CD8-positive, alpha-beta memory T cell (primary cell): ENCODE data around the gene ADGRA3. TPM values are rescaled to one million over a fixed set of nuclear protein-coding genes. Genes with fewer than 3 reads are reported as not detected.
A peak's percentile ranks its signal among the peaks of the same experiment; 100 is the strongest.

ENCODE experiments used
- CTCF ChIA-PET: fragments of 350-600 bp; sonication (Branson Sonifier 250); formaldehyde crosslinking; loops from one replicate; lab custom pipeline; 2021; ENCODE audit warnings: antibody characterized with exemption; lab: Charles Lee
- POLR2A ChIA-PET: fragments of 350-600 bp; sonication (Branson Sonifier 250); formaldehyde crosslinking; loops from one replicate; lab custom pipeline; 2021; ENCODE audit warnings: antibody characterized with exemption; lab: Charles Lee
- DNase-seq, 5 donors: peaks; one replicate each; pipeline versions ENCODE4 v3.0.0 to v3.0.0-alpha.2; 2020 to 2022; ENCODE audit warnings: mixed read lengths in 1 of 5
- H3K27ac ChIP-seq: one replicate; pipeline ENCODE4 v1.7.0; 2013; ENCODE audit warnings: low read depth, mild to moderate bottlenecking, low read length, moderate library complexity
- H3K27me3 ChIP-seq: 2 replicates; pipeline ENCODE4 v1.7.0; 2013; ENCODE audit warnings: low read length, mild to moderate bottlenecking; ENCODE audit not compliant: insufficient read depth, poor library complexity, severe bottlenecking
- H3K36me3 ChIP-seq: 2 replicates; pipeline ENCODE4 v1.7.0; 2013; ENCODE audit warnings: mild to moderate bottlenecking, low read length, moderate library complexity; ENCODE audit not compliant: insufficient read depth
- H3K4me1 ChIP-seq: 2 replicates; pipeline ENCODE4 v1.7.0; 2013; ENCODE audit warnings: mild to moderate bottlenecking, low read length, moderate library complexity; ENCODE audit not compliant: insufficient read depth
- H3K4me3 ChIP-seq: 2 replicates; pipeline ENCODE4 v1.7.0; 2013; ENCODE audit warnings: mild to moderate bottlenecking, low read length
- H3K9me3 ChIP-seq: 2 replicates; pipeline ENCODE4 v1.7.0; 2013; ENCODE audit warnings: mild to moderate bottlenecking, low read length
- H3K27ac Mint-ChIP-seq, 8 donors: one replicate each; pipeline ENCODE4 v1.8.0; 2020 to 2021; ENCODE audit warnings: mixed read lengths in 8 of 8, mild to moderate bottlenecking in 6 of 8, inconsistent platforms in 3 of 8, moderate library complexity in 3 of 8
- H3K27me3 Mint-ChIP-seq, 2 donors: one replicate each; pipeline ENCODE4 v1.8.0; 2020 to 2021; ENCODE audit warnings: mixed read lengths in 2 of 2, mild to moderate bottlenecking in 1 of 2, moderate library complexity in 1 of 2
- H3K36me3 Mint-ChIP-seq, 3 donors: one replicate each; pipeline ENCODE4 v1.8.0; 2020 to 2021; ENCODE audit warnings: mixed read lengths in 3 of 3, inconsistent platforms in 1 of 3, mild to moderate bottlenecking in 1 of 3
- H3K4me1 Mint-ChIP-seq, 3 donors: one replicate each; pipeline ENCODE4 v1.8.0; 2020 to 2021; ENCODE audit warnings: mixed read lengths in 3 of 3, inconsistent platforms in 1 of 3, mild to moderate bottlenecking in 1 of 3
- H3K4me3 Mint-ChIP-seq, 7 donors: one replicate each; pipeline ENCODE4 v1.8.0; 2020 to 2021; ENCODE audit warnings: mixed read lengths in 7 of 7, mild to moderate bottlenecking in 6 of 7, moderate library complexity in 4 of 7, inconsistent platforms in 2 of 7
- H3K9me3 Mint-ChIP-seq, 5 donors: one replicate each; pipeline ENCODE4 v1.8.0; 2020 to 2022; ENCODE audit warnings: mixed read lengths in 5 of 5, mild to moderate bottlenecking in 3 of 5, moderate library complexity in 2 of 5, inconsistent platforms in 1 of 5
- polyA plus RNA-seq: library from polyadenylated mRNA; unstranded; fragments of 300-500 nt; fragmentation: Illumina TruSeq; gene quantifications from one replicate; pipeline ENCODE4 v1.2.3, GENCODE V29; 2021
- total RNA-seq, 2 experiments: library from RNA; stranded (reverse); gene quantifications; one replicate each; pipeline ENCODE4 v1.2.3, GENCODE V29; 2021

The ADGRA3 gene
- total and polyA plus RNA-seq, 3 experiments from 2014 or later = 0.32 to 2.2 (median 2.1) TPM

DNA sequence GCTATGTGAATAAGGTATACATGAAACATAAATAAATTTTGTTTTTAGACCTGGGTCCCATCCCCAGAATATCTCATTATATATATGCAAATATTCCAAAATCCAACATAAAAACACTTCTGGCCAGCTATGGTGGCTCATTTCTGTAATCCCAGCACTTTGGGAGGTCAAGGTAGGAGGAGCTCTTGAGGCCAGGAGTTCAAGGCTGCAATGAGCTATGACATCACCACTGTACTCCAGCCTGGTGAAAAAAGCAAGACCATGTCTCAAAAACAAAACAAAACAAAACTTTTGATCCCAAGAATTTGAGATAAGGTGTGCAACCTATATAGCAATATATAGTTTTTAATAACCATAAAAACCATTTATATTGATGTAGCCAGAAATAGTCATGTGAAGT, 5.4 kb upstream of the ADGRA3 start:
- no peak overlapping the region for H3K27ac ChIP-seq
- Mint-ChIP-seq H3K4me3 (no peak overlapping the region), H3K27me3 (peaks cover 7 to 16% of the 10 kb centered on the region in 2 donors), H3K36me3 (no peaks in the 10 kb centered on the region), H3K27ac (no peak overlapping the region), H3K9me3 (peaks cover 4 to 9% (median 5%) of the 10 kb centered on the region in 5 donors), H3K4me1 (peaks cover 0 to 3% (median 0%) of the 10 kb centered on the region in 3 donors)
- no peaks in the 10 kb centered on the region for H3K4me1 ChIP-seq
- H3K36me3 ChIP-seq = no peaks in the 10 kb centered on the region
- CTCF ChIA-PET = no interaction called here
- H3K27me3 ChIP-seq = no peaks in the 10 kb centered on the region
- DNase-seq = no peak
- POLR2A ChIA-PET = no interaction called here
- no peak overlapping the region for H3K4me3 ChIP-seq
- no peaks in the 10 kb centered on the region for H3K9me3 ChIP-seq

DNA sequence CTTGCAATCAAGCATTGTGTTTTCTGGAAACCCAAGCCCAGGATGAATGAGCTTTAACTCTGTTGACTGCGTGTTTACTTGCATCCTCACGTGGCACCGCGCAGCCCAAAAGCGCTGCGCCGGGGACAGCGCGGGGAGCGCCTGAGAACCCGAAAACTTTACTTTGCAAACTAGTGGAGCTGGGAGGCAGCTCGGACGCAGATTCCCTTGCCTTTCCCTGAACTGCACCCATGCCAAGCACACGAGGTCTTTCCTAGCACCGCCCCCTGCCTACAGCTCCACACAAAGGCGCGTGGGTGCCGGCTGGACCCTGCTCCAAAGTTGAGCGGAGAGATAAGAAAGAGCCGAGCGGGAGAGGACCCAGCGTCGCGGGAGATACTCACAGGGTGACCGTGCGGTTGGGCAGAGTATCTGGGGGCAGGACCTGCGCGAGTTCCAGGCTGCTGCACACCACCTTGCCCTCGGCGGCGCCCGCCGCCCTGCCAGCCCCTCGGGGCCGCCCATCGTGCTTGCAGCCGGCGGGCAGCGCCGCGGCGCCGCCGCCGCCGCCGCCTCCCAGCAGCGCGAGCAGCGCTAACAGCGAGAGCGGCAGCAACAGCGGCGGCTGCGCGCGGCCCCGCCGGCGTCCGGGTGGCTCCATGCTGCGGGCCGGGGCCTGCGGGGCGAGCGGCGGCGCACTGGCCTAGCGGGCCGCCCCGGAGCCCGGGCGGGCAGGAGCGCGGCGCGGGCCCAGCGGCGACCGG, 550 bp downstream of the ADGRA3 start:
- Histone ChIP-seq H3K4me1 (peaks cover 3% of the 10 kb centered on the region), H3K9me3 (no peaks in the 10 kb centered on the region), H3K27me3 (no peaks in the 10 kb centered on the region), H3K36me3 (no peaks in the 10 kb centered on the region), H3K4me3 (peak overlapping the region; percentile 60), H3K27ac (no peak overlapping the region)
- Mint-ChIP-seq H3K4me3 (peak overlapping the region; percentile 41 to 82 (median 59)), H3K36me3 (no peaks in the 10 kb centered on the region), H3K27ac (peak overlapping the region in 2 of 8 donors; percentile 6 to 38), H3K9me3 (peaks cover 0 to 24% (median 8%) of the 10 kb centered on the region in 5 donors), H3K27me3 (peaks cover 16 to 32% of the 10 kb centered on the region in 2 donors), H3K4me1 (peaks cover 0 to 6% (median 0%) of the 10 kb centered on the region in 3 donors)
- ChIA-PET POLR2A (no interaction called here), CTCF (no interaction called here)
- DNase-seq = peak in 1 of 5 donors; percentile 23

DNA sequence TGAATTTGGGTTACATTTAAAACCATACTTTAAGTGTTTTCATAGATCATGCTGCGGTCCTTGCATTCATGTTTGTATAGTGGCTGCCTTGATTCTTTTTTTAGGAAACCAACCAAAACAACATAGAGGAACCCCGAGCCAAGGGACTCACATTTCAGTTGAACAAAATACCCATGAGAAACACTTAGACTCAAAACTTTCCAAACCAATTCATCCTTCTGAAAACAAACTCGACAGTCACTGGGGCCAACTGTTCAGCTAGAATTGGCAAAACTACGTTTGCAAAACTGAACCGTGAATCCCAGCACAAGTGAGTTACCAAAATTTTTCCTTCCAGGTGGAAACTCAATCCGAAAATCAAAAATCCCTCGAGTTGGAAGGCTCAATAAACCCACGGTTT, 1.4 kb downstream of the ADGRA3 start:
- H3K4me3 ChIP-seq = no peak overlapping the region
- Mint-ChIP-seq H3K4me3 (peak overlapping the region in 3 of 7 donors; percentile 2 to 82 (median 17)), H3K4me1 (peaks cover 0 to 6% (median 0%) of the 10 kb centered on the region in 3 donors), H3K9me3 (peaks cover 0 to 29% (median 11%) of the 10 kb centered on the region in 5 donors), H3K27ac (no peak overlapping the region), H3K36me3 (no peaks in the 10 kb centered on the region), H3K27me3 (peaks cover 16 to 32% of the 10 kb centered on the region in 2 donors)
- no peaks in the 10 kb centered on the region for H3K27me3 ChIP-seq
- H3K27ac ChIP-seq = no peak overlapping the region
- POLR2A ChIA-PET = no interaction called here
- H3K4me1 ChIP-seq = peaks cover 3% of the 10 kb centered on the region
- CTCF ChIA-PET = no interaction called here
- no peaks in the 10 kb centered on the region for H3K36me3 ChIP-seq
- no peak for DNase-seq
- H3K9me3 ChIP-seq = no peaks in the 10 kb centered on the region

DNA sequence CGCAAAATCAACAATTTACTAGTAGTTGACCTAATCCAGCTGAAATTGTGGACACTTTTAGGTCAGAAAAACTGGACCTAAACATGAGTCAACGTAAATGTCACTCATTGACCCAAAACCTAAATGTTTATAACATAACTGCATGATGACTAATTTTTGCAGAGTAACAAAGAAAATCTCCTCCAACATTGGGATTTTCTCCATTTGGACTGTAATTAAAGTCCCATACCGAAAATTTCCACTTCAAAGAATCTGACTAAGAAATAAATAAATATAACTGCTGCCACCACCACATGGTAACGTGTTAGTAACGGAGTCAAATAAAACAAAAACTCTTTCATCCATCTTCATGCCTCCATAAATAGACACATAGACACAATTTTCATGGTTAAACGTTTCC, 1.9 kb downstream of the ADGRA3 start:
- Histone ChIP-seq H3K4me3 (no peak overlapping the region), H3K4me1 (peaks cover 3% of the 10 kb centered on the region), H3K9me3 (no peaks in the 10 kb centered on the region), H3K27ac (no peak overlapping the region), H3K36me3 (no peaks in the 10 kb centered on the region), H3K27me3 (no peaks in the 10 kb centered on the region)
- peaks cover 0 to 29% (median 11%) of the 10 kb centered on the region in 5 donors for H3K9me3 Mint-ChIP-seq
- no peaks in the 10 kb centered on the region for H3K36me3 Mint-ChIP-seq
- H3K27me3 Mint-ChIP-seq = peaks cover 16 to 32% of the 10 kb centered on the region in 2 donors
- ChIA-PET POLR2A (no interaction called here), CTCF (no interaction called here)
- no peak overlapping the region for H3K27ac Mint-ChIP-seq
- no peak for DNase-seq
- peaks cover 0 to 6% (median 0%) of the 10 kb centered on the region in 3 donors for H3K4me1 Mint-ChIP-seq
- no peak overlapping the region for H3K4me3 Mint-ChIP-seq

DNA sequence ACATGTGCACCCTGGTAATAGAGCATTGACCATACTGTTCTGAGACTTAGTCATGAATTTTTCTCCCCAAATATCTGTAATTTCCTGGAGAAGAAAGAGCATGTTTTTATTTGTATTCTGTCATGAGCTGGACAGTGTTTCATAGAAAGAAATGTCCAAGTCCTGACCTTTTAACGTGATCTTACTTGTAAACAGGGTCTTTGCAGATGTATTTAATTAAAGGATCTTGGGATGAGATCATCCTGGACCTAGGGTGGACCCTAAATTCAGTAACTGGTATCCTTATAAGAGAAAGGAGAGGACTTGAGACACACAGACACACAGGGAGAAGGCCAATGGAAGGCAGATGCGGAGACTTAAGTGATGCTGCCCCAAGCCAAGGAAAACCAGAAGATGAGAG, 3.6 kb downstream of the ADGRA3 start:
- peaks cover 3% of the 10 kb centered on the region for H3K4me1 ChIP-seq
- peaks cover 0 to 6% (median 0%) of the 10 kb centered on the region in 3 donors for H3K4me1 Mint-ChIP-seq
- no peak overlapping the region for H3K27ac Mint-ChIP-seq
- H3K9me3 ChIP-seq = no peaks in the 10 kb centered on the region
- no peaks in the 10 kb centered on the region for H3K36me3 ChIP-seq
- H3K27me3 ChIP-seq = no peaks in the 10 kb centered on the region
- H3K4me3 ChIP-seq = no peak overlapping the region
- peaks cover 0 to 28% (median 8%) of the 10 kb centered on the region in 5 donors for H3K9me3 Mint-ChIP-seq
- POLR2A ChIA-PET = no interaction called here
- peaks cover 16 to 25% of the 10 kb centered on the region in 2 donors for H3K27me3 Mint-ChIP-seq
- no peak overlapping the region for H3K27ac ChIP-seq
- CTCF ChIA-PET = no interaction called here
- H3K4me3 Mint-ChIP-seq = no peak overlapping the region
- no peaks in the 10 kb centered on the region for H3K36me3 Mint-ChIP-seq
- DNase-seq = no peak

- CTCF ChIA-PET = no interaction called here
- DNase-seq = no peak
- H3K27ac ChIP-seq = no peak overlapping the region
- no peak overlapping the region for H3K4me3 ChIP-seq
- H3K9me3 ChIP-seq = no peaks in the 10 kb centered on the region
- no peaks in the 10 kb centered on the region for H3K27me3 ChIP-seq
- peaks cover 9 to 15% of the 10 kb centered on the region in 2 donors for H3K27me3 Mint-ChIP-seq
- no peaks in the 10 kb centered on the region for H3K36me3 Mint-ChIP-seq
- peaks cover 0 to 2% (median 0%) of the 10 kb centered on the region in 3 donors for H3K4me1 Mint-ChIP-seq
- H3K4me1 ChIP-seq = peaks cover 3% of the 10 kb centered on the region
- no peak overlapping the region for H3K4me3 Mint-ChIP-seq
- H3K27ac Mint-ChIP-seq = no peak overlapping the region
- no peaks in the 10 kb centered on the region for H3K36me3 ChIP-seq
- POLR2A ChIA-PET = no interaction called here
- peaks cover 2 to 23% (median 15%) of the 10 kb centered on the region in 5 donors for H3K9me3 Mint-ChIP-seq
Measured at GRCh38 chr4:22510750-22511149, 5.1 kb downstream of the ADGRA3 start.

- no peaks in the 10 kb centered on the region for H3K36me3 ChIP-seq
- Mint-ChIP-seq H3K36me3 (no peaks in the 10 kb centered on the region), H3K4me1 (no peaks in the 10 kb centered on the region), H3K27ac (no peak overlapping the region), H3K4me3 (no peak overlapping the region), H3K27me3 (peaks cover 0 to 3% of the 10 kb centered on the region in 2 donors), H3K9me3 (peaks cover 2 to 27% (median 6%) of the 10 kb centered on the region in 5 donors)
- no peaks in the 10 kb centered on the region for H3K27me3 ChIP-seq
- H3K27ac ChIP-seq = no peak overlapping the region
- no peak for DNase-seq
- H3K9me3 ChIP-seq = no peaks in the 10 kb centered on the region
- no peaks in the 10 kb centered on the region for H3K4me1 ChIP-seq
- no peak overlapping the region for H3K4me3 ChIP-seq
- ChIA-PET CTCF (no interaction called here), POLR2A (no interaction called here)
Measured at GRCh38 chr4:22508376-22508775, 7.5 kb downstream of the ADGRA3 start.

DNA sequence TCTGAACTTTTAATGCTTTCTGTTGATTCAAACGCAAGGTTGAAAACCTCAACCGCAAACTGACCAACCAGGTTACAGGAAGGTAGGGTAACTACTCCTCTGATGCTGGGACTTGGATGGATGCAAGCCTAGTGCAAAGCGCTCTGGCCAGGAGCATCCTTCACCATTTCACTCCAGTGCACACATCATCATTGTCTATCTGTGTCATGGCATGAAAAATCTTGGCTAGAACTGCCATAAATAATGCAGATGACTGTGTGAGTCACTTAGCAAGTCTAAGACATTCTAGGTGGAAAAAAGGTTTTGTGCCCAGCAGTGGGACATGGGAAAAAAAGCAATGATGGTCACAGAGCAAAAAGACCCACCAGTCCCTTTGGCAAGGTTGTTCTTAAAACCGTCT, 10.9 kb downstream of the ADGRA3 start:
- CTCF ChIA-PET = no interaction called here
- peaks cover 0 to 17% (median 11%) of the 10 kb centered on the region in 5 donors for H3K9me3 Mint-ChIP-seq
- H3K4me1 Mint-ChIP-seq = no peaks in the 10 kb centered on the region
- no peaks in the 10 kb centered on the region for H3K36me3 ChIP-seq
- no peaks in the 10 kb centered on the region for H3K4me1 ChIP-seq
- no peak overlapping the region for H3K4me3 Mint-ChIP-seq
- no peaks in the 10 kb centered on the region for H3K27me3 ChIP-seq
- no peak overlapping the region for H3K4me3 ChIP-seq
- no peaks in the 10 kb centered on the region for H3K9me3 ChIP-seq
- no peaks in the 10 kb centered on the region for H3K27me3 Mint-ChIP-seq
- H3K27ac Mint-ChIP-seq = no peak overlapping the region
- DNase-seq = no peak
- H3K27ac ChIP-seq = no peak overlapping the region
- POLR2A ChIA-PET = no interaction called here
- no peaks in the 10 kb centered on the region for H3K36me3 Mint-ChIP-seq
